Measurements from ENCODE around the gene CPVL. TPM values are rescaled to one million over a fixed set of nuclear protein-coding genes. Genes with fewer than 3 reads are reported as not detected.

Gene CPVL
- total RNA-seq, 4 donors from 2014 or later = 8.1 to 17.1 (median 10.1) TPM

- H3K9me3 ChIP-seq = no peaks in the 10 kb centered on the region
- no peaks in the 10 kb centered on the region for H3K27me3 ChIP-seq
- H3K4me1 ChIP-seq = peaks cover 54% of the 10 kb centered on the region
- H3K27ac ChIP-seq = no peak overlapping the region
- DNase-seq (ENCODE audit: low spot score in 2 of 2) = no peak
- no peak for TF ChIP-seq POLR2AphosphoS5 (IDR thresholded peaks at IDR 0.05)
- no peak for TF ChIP-seq EP300 (IDR thresholded peaks at IDR 0.05)
- no peak for TF ChIP-seq POLR2A (IDR thresholded peaks at IDR 0.05)
- no peak for TF ChIP-seq CTCF (IDR thresholded peaks at IDR 0.05)
- H3K36me3 ChIP-seq = no peaks in the 10 kb centered on the region
- 64% methylated on average over 4 of the region's 4 CpGs for WGBS
- no peak overlapping the region for H3K4me3 ChIP-seq
Measured at GRCh38 chr7:28983396-28984190, 162.7 kb downstream of the CPVL start.

- no peaks in the 10 kb centered on the region for H3K36me3 ChIP-seq
- H3K4me3 ChIP-seq = no peak overlapping the region
- peaks cover 34% of the 10 kb centered on the region for H3K4me1 ChIP-seq
- H3K9me3 ChIP-seq = no peaks in the 10 kb centered on the region
- DNase-seq (ENCODE audit: low spot score in 2 of 2) = no peak
- 60% methylated on average over 4 of the region's 4 CpGs for WGBS
- no peak for TF ChIP-seq POLR2AphosphoS5 (IDR thresholded peaks at IDR 0.05)
- TF ChIP-seq CTCF (IDR thresholded peaks at IDR 0.05) = no peak
- no peak for TF ChIP-seq POLR2A (IDR thresholded peaks at IDR 0.05)
- TF ChIP-seq EP300 (IDR thresholded peaks at IDR 0.05) = no peak
- H3K27ac ChIP-seq = no peak overlapping the region
- H3K27me3 ChIP-seq = no peaks in the 10 kb centered on the region
Measured at GRCh38 chr7:28981161-28981465, 165.2 kb downstream of the CPVL start.

DNA sequence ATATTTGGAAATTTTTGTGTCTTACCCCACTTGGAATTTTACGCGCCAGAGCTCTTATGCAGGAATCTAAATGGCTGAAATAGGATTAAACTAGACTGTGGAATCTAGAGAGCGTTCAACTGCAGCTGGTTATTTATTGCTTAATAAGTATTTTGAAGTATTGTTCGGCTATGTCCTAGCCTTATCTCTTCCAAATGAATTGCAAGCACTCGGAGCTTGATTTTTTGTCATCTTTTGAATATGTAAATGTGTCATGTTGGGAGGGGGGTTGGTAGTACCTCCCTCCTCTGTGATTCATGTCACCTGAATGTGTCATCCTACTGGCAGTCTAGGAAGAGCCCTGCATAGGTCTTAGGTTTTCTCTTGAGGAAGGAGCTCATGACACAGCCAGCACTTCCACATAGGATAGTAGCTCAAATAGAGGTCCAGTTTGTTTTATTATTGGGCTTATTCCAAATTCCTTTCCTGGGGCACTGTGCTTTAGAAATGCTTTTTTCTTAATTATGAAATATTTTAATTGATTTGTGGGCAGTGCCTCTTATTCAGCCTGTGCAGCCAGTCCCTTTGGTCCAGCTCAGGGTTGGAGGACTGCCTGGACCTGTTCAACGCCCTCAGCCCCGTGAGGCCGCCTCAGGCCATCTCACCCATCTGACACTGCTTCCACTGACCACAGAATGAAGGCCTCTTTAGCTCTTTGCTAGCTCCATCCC is 165.7 kb downstream of the CPVL start:
- no peak overlapping the region for H3K27ac ChIP-seq
- no peaks in the 10 kb centered on the region for H3K9me3 ChIP-seq
- H3K36me3 ChIP-seq = no peaks in the 10 kb centered on the region
- H3K4me1 ChIP-seq = peaks cover 29% of the 10 kb centered on the region
- no peaks in the 10 kb centered on the region for H3K27me3 ChIP-seq
- no peak for DNase-seq (ENCODE audit: low spot score in 2 of 2)
- no peak overlapping the region for H3K4me3 ChIP-seq
- TF ChIP-seq POLR2AphosphoS5 (IDR thresholded peaks at IDR 0.05) (no peak), CTCF (IDR thresholded peaks at IDR 0.05) (no peak), EP300 (IDR thresholded peaks at IDR 0.05) (no peak), POLR2A (IDR thresholded peaks at IDR 0.05) (no peak)
- 81% methylated on average over 8 of the region's 8 CpGs for WGBS

DNA sequence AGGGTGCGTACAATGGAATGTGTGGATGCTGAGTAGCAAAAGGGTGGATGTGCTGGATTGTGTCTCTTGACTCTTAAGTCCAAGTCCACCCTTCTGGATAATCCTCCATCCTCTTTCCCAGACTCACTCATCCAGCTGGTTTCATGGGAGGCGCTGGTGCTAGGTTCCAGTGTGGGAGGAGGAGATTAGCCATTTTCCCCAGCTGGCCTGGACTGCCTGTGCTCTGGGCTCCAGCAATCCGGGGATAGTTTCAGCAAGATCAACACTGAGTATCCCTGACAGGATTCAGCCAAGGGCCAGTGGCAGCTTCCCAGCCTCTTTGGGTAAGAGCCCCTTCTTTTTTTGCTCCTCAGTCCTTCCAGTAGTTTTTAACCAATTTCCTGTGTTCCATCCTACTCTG is 166.6 kb downstream of the CPVL start:
- Histone ChIP-seq H3K36me3 (no peaks in the 10 kb centered on the region), H3K4me3 (no peak overlapping the region), H3K4me1 (peaks cover 20% of the 10 kb centered on the region), H3K27me3 (no peaks in the 10 kb centered on the region), H3K9me3 (no peaks in the 10 kb centered on the region), H3K27ac (no peak overlapping the region)
- WGBS = 76% methylated on average over 3 of the region's 3 CpGs
- no peak for DNase-seq (ENCODE audit: low spot score in 2 of 2)
- no peak for TF ChIP-seq POLR2AphosphoS5 (IDR thresholded peaks at IDR 0.05)
- no peak for TF ChIP-seq CTCF (IDR thresholded peaks at IDR 0.05)
- TF ChIP-seq EP300 (IDR thresholded peaks at IDR 0.05) = no peak
- no peak for TF ChIP-seq POLR2A (IDR thresholded peaks at IDR 0.05)

DNA sequence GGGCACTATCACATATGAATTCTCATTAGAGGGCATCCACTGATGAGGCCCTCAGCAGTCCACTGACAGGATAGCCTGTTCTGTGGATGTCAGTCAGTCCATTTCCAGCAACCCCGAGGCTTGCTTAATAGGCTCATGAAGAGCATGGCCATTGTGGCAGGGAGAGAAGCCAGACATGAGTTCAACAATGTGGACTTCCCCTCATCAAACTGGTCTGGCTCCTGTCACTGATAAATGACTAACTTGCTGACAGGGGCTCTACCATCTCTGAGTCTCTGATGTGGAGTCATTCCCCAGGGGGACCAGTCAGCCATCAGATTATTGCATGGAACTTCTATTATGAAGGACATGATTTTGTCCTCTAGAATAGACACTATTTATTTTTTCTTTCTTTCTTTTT is 168.5 kb downstream of the CPVL start:
- Histone ChIP-seq H3K4me1 (peaks cover 9% of the 10 kb centered on the region), H3K36me3 (no peaks in the 10 kb centered on the region), H3K27ac (no peak overlapping the region), H3K9me3 (no peaks in the 10 kb centered on the region), H3K4me3 (no peak overlapping the region), H3K27me3 (no peaks in the 10 kb centered on the region)
- WGBS = 20% methylated on average over 1 of the region's 1 CpG
- TF ChIP-seq CTCF (IDR thresholded peaks at IDR 0.05) (no peak), EP300 (IDR thresholded peaks at IDR 0.05) (no peak), POLR2AphosphoS5 (IDR thresholded peaks at IDR 0.05) (no peak), POLR2A (IDR thresholded peaks at IDR 0.05) (no peak)
- no peak for DNase-seq (ENCODE audit: low spot score in 2 of 2)

Measured in suprapubic skin (tissue), 4 donors.